HUES6 (cell line): Measurements from ENCODE around the gene ZNF680.

Experiments
- H3K27ac ChIP-seq: 2 replicates; pipeline ENCODE4 v1.7.0; 2013; ENCODE audit warnings: low read depth, mild to moderate bottlenecking, low read length, inconsistent platforms
- H3K27me3 ChIP-seq: 2 replicates; pipeline ENCODE4 v1.6.1; 2013; ENCODE audit warnings: low read length; ENCODE audit not compliant: control insufficient read depth, insufficient read depth
- H3K36me3 ChIP-seq: 2 replicates; pipeline ENCODE4 v1.6.1; 2013; ENCODE audit warnings: low read length; ENCODE audit not compliant: control insufficient read depth, insufficient read depth
- H3K4me1 ChIP-seq: 2 replicates; pipeline ENCODE4 v1.6.1; 2013; ENCODE audit warnings: low read length; ENCODE audit not compliant: control insufficient read depth, insufficient read depth
- H3K4me3 ChIP-seq: 2 replicates; pipeline ENCODE4 v1.5.1; 2013; ENCODE audit warnings: low read depth, low read length
- H3K9ac ChIP-seq: one replicate; pipeline ENCODE4 v1.6.1; 2013; ENCODE audit warnings: mild to moderate bottlenecking, low read length
- H3K9me3 ChIP-seq: 2 replicates; pipeline ENCODE4 v1.6.1; 2013; ENCODE audit warnings: low read depth, low read length; ENCODE audit not compliant: control insufficient read depth, insufficient read depth

ZNF680 gene

DNA sequence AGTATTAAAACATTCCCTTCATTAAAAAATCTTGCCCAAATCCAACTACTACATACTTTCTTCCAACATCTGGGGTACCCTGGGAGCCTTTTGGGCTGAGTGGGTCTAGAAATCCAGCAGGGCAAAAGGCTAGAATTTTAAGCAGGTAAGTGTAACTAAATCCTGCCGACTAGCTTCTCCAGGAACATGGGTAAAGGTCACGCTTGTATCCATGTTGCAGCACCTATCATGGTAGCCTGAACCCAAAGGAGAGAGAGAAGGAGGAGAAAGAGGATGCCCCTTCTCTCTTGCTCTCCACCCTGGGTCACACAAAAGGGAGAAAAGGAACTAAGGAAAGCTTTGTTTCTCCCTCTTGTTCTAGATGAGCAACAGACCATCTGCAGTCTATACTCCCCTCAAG, 53.3 kb downstream of the ZNF680 start:
- H3K9ac ChIP-seq = no peak overlapping the region
- H3K27me3 ChIP-seq = no peaks in the 10 kb centered on the region
- no peak overlapping the region for H3K4me3 ChIP-seq
- H3K36me3 ChIP-seq = peaks cover 2% of the 10 kb centered on the region; the same call in 1 of the 2 replicates
- H3K9me3 ChIP-seq = peaks cover 49% of the 10 kb centered on the region
- H3K27ac ChIP-seq = no peak overlapping the region
- H3K4me1 ChIP-seq = no peaks in the 10 kb centered on the region

DNA sequence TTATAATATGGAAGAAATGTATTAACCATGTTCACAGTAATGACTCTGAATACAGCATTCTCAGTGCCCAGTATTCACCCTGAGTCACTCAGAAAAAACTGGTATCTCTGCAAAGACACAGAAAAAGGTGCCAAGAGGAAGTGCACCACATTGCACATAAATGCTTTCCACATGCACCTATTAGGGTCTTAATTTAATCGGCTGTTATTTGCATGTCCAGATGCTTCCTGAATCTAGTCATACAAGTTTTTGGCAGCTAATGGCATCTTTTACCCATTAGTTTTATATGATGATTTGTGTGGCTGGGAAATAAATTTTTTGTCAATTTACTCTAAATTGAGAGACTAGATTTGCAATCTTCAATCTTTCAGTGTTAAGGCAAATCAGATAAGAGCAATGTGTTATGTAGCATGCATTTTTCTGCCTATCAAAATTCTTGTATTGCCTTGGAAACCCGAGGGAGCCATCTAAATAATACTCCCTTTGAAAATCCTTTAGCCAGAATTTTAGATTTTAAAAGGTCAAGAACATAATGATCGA, 58.2 kb downstream of the ZNF680 start:
- H3K4me1 ChIP-seq = no peaks in the 10 kb centered on the region
- H3K4me3 ChIP-seq = no peak overlapping the region
- no peaks in the 10 kb centered on the region for H3K36me3 ChIP-seq
- no peak overlapping the region for H3K9ac ChIP-seq
- H3K27ac ChIP-seq = no peak overlapping the region
- peaks cover 70% of the 10 kb centered on the region for H3K9me3 ChIP-seq
- no peaks in the 10 kb centered on the region for H3K27me3 ChIP-seq

DNA sequence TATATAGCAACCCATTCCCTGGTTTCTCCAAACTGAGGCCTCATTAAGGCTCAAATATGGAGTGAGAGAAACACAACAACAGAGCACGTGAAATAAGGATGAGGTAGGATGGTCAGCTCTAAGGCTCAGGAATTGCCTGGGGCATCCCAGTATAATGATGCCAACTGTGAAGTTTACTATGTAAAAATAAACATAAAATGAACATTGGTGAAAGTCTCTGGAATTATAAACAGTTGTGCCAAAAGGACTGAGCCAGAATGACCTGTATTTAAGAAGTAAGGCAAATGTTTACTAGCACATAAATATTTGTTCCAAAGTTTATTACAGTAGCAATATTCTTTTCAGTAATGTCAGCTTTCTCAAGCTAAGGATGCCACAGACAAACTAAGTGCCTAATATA, 64.6 kb downstream of the ZNF680 start:
- H3K9me3 ChIP-seq = peaks cover 75% of the 10 kb centered on the region
- no peak overlapping the region for H3K4me3 ChIP-seq
- H3K27ac ChIP-seq = no peak overlapping the region
- H3K27me3 ChIP-seq = no peaks in the 10 kb centered on the region
- no peaks in the 10 kb centered on the region for H3K4me1 ChIP-seq
- H3K36me3 ChIP-seq = no peaks in the 10 kb centered on the region
- H3K9ac ChIP-seq = no peak overlapping the region

DNA sequence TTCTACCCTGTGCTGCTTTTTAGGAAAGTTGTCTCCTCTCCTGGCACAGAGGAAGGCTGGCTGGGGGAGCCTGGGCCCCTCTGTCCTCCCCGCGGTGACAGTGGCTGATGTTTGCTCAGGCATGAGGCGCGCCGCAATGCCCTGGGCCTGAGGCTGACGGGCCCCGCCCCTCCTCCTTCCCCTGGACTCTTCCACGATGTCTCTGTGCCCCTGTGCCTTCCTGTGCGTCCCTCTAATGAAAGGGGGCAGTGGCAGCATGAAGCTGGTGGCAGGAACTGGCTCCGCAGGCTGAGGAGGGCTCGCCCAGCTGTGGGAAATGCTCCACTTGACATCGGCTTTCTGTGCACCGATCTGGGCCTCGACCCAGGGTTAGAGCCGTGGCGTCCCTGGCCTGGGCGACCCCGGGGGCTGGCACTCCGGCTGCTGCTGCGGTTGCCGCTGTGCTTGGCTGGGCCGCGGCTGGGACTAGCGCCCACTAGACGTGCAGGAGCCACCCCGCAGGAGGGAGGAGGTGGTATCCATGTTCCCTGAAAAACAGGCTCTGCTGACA, 67.9 kb downstream of the ZNF680 start:
- H3K27ac ChIP-seq = no peak overlapping the region
- no peak overlapping the region; the same call in 1 of the 2 replicates for H3K4me3 ChIP-seq
- H3K9me3 ChIP-seq = peaks cover 69% of the 10 kb centered on the region
- no peaks in the 10 kb centered on the region for H3K27me3 ChIP-seq
- H3K9ac ChIP-seq = no peak overlapping the region
- H3K36me3 ChIP-seq = no peaks in the 10 kb centered on the region
- H3K4me1 ChIP-seq = no peaks in the 10 kb centered on the region

DNA sequence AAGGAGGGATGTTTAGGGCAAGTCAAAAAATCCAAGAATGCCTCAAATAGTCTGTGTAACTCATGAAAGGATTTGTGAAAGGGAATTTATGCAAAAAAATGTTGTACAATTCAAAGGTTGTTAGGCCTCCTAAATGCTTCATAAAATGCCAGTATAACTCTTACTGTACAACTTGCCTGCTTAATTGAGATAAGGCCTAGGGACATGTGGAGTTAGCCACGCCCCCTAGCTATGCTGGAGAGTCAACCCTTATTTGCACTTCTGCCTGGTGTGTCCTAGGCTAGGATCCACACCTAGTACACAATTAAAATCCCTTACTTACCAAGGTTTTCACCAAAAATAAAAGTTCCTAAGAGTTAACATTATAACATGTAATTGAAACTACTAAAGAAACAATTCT, 77.2 kb downstream of the ZNF680 start:
- Histone ChIP-seq H3K9ac (no peak overlapping the region), H3K4me3 (no peak overlapping the region), H3K27me3 (no peaks in the 10 kb centered on the region), H3K36me3 (no peaks in the 10 kb centered on the region), H3K4me1 (no peaks in the 10 kb centered on the region), H3K27ac (no peak overlapping the region), H3K9me3 (peaks cover 68% of the 10 kb centered on the region)
